Osteoblast (primary cell): ENCODE measurements around the gene CEP70. TPM values are rescaled to one million over a fixed set of nuclear protein-coding genes. Genes with fewer than 3 reads are reported as not detected.
"Not testable (repeated sequence)": the region's sequence is repeated elsewhere in the genome, so short reads cannot be mapped to it uniquely, and the experiment has no call there.

Experiments used
- DNase-seq: peaks from one replicate; pipeline ENCODE4 v3.0.0; 2011; ENCODE audit warnings: low spot score, mixed read lengths; ENCODE audit not compliant: insufficient read length; ENCODE audit errors: missing footprints
- H2AFZ ChIP-seq: 2 replicates; pipeline ENCODE4 v1.6.0; 2011; ENCODE audit warnings: mild to moderate bottlenecking, low read length
- H3K27ac ChIP-seq: 2 replicates; pipeline ENCODE4 v1.5.1; 2011; ENCODE audit warnings: mild to moderate bottlenecking, low read depth, low read length, moderate library complexity
- H3K27me3 ChIP-seq: 2 replicates; pipeline ENCODE4 v1.6.0; 2012; ENCODE audit warnings: mild to moderate bottlenecking, control low read depth, inconsistent platforms, low read length, moderate library complexity; ENCODE audit not compliant: insufficient read depth
- H3K36me3 ChIP-seq: 2 replicates; pipeline ENCODE4 v1.5.1; 2011; ENCODE audit warnings: mild to moderate bottlenecking, low read length, control low read depth, moderate library complexity; ENCODE audit not compliant: insufficient read depth
- H3K4me1 ChIP-seq: 2 replicates; pipeline ENCODE4 v1.5.1; 2011; ENCODE audit warnings: mild to moderate bottlenecking, low read length, control low read depth, moderate library complexity; ENCODE audit not compliant: insufficient read depth
- H3K4me2 ChIP-seq: 2 replicates; pipeline ENCODE4 v1.6.0; 2011; ENCODE audit warnings: mild to moderate bottlenecking, low read length; ENCODE audit not compliant: insufficient read depth
- H3K4me3 ChIP-seq: fragments of 200-600 bp; sonication (generic); 3 replicates; pipeline ENCODE4 v1.5.1; 2012; ENCODE audit warnings: mild to moderate bottlenecking, low read length, inconsistent platforms; ENCODE audit not compliant: insufficient read depth
- H3K79me2 ChIP-seq: 2 replicates; pipeline ENCODE4 v1.6.0; 2012; ENCODE audit warnings: mild to moderate bottlenecking, low read length, control low read depth, inconsistent platforms; ENCODE audit not compliant: insufficient read depth
- H3K9me3 ChIP-seq: 2 replicates; pipeline ENCODE4 v1.5.1; 2011; ENCODE audit warnings: low read depth, low read length, control low read depth
- H4K20me1 ChIP-seq: 2 replicates; pipeline ENCODE4 v1.6.0; 2012; ENCODE audit warnings: mild to moderate bottlenecking, low read length, control low read depth; ENCODE audit not compliant: insufficient read depth
- total RNA-seq: library from RNA; depleted of rRNA; stranded (reverse); fragments of >200 nt; gene quantifications from 2 replicates; pipeline ENCODE4 v1.2.3, GENCODE V29; 2012
- TF ChIP-seq, protein P1 (sequence below): IDR thresholded peaks from 2 replicates; pipeline ENCODE4 v1.5.1; 2011; ENCODE audit warnings: mild to moderate bottlenecking, low read depth, low read length, moderate library complexity; ENCODE audit errors: extremely low read depth

CEP70 gene
- total RNA-seq, 1 donor = 51.0 TPM

- peaks cover 5% of the 10 kb centered on the region for H3K4me1 ChIP-seq
- peak overlapping the region; percentile 36 for H3K27ac ChIP-seq
- H3K4me2 ChIP-seq = peak overlapping the region; percentile 65
- DNase-seq = peak; percentile 52
- H3K27me3 ChIP-seq = no peaks in the 10 kb centered on the region
- peak overlapping the region; percentile 85 for H2AFZ ChIP-seq
- no peaks in the 10 kb centered on the region for H3K9me3 ChIP-seq
- no peaks in the 10 kb centered on the region for H3K79me2 ChIP-seq
- no peaks in the 10 kb centered on the region for H4K20me1 ChIP-seq
- no peaks in the 10 kb centered on the region for H3K36me3 ChIP-seq
- TF ChIP-seq, protein P1, sequence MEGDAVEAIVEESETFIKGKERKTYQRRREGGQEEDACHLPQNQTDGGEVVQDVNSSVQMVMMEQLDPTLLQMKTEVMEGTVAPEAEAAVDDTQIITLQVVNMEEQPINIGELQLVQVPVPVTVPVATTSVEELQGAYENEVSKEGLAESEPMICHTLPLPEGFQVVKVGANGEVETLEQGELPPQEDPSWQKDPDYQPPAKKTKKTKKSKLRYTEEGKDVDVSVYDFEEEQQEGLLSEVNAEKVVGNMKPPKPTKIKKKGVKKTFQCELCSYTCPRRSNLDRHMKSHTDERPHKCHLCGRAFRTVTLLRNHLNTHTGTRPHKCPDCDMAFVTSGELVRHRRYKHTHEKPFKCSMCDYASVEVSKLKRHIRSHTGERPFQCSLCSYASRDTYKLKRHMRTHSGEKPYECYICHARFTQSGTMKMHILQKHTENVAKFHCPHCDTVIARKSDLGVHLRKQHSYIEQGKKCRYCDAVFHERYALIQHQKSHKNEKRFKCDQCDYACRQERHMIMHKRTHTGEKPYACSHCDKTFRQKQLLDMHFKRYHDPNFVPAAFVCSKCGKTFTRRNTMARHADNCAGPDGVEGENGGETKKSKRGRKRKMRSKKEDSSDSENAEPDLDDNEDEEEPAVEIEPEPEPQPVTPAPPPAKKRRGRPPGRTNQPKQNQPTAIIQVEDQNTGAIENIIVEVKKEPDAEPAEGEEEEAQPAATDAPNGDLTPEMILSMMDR = no peak
- H3K4me3 ChIP-seq = no peak overlapping the region
Measured at GRCh38 chr3:138600100-138600745, 6.2 kb upstream of the CEP70 start.

GRCh38 chr3:138598534-138598933, 4.5 kb upstream of the CEP70 start:
- H3K4me3 ChIP-seq = no peak overlapping the region
- DNase-seq = no peak
- H3K4me1 ChIP-seq = peaks cover 5% of the 10 kb centered on the region
- H3K9me3 ChIP-seq = no peaks in the 10 kb centered on the region
- no peak overlapping the region for H2AFZ ChIP-seq
- H3K4me2 ChIP-seq = no peak overlapping the region
- peaks cover 2% of the 10 kb centered on the region for H3K79me2 ChIP-seq
- no peaks in the 10 kb centered on the region for H3K27me3 ChIP-seq
- no peaks in the 10 kb centered on the region for H4K20me1 ChIP-seq
- no peaks in the 10 kb centered on the region for H3K36me3 ChIP-seq
- no peak overlapping the region for H3K27ac ChIP-seq
- TF ChIP-seq, protein P1 = no peak

GRCh38 chr3:138597186-138597976, 3.3 kb upstream of the CEP70 start:
- H3K4me2 ChIP-seq, H3K27ac ChIP-seq, H3K4me3 ChIP-seq, H3K27me3 ChIP-seq, H3K36me3 ChIP-seq, H3K9me3 ChIP-seq, H4K20me1 ChIP-seq, H3K79me2 ChIP-seq, DNase-seq, H2AFZ ChIP-seq: not testable (repeated sequence)
- peaks cover 10% of the 10 kb centered on the region for H3K4me1 ChIP-seq

- Histone ChIP-seq H3K4me2 (peak overlapping the region; percentile 92), H3K36me3 (peaks cover 7% of the 10 kb centered on the region), H3K79me2 (peaks cover 13% of the 10 kb centered on the region), H3K27me3 (no peaks in the 10 kb centered on the region), H3K9me3 (no peaks in the 10 kb centered on the region), H4K20me1 (no peaks in the 10 kb centered on the region), H3K4me1 (peaks cover 5% of the 10 kb centered on the region), H3K4me3 (peak overlapping the region; percentile 80), H2AFZ (peak overlapping the region; percentile 14), H3K27ac (peak overlapping the region; percentile 11)
- no peak for DNase-seq
- TF ChIP-seq, protein P1 = no peak
Measured at GRCh38 chr3:138594935-138595610, 1.0 kb upstream of the CEP70 start.
